PC-9 (cell line): ENCODE data around the gene RGSL1.
"Not testable (repeated sequence)": the region's sequence is repeated elsewhere in the genome, so short reads cannot be mapped to it uniquely, and the experiment has no call there.

ENCODE experiments used
- CTCF ChIP-seq: fragments of 200-600 bp; sonication (generic); conservative IDR thresholded peaks from 2 replicates; pipeline ENCODE4 v1.6.1; 2017; ENCODE audit warnings: mixed run types, antibody characterized with exemption, mild to moderate bottlenecking, moderate library complexity
- EZH2 ChIP-seq: fragments of 200-600 bp; sonication (generic); IDR thresholded peaks from 2 replicates; pipeline ENCODE4 v1.8.0; 2017; ENCODE audit warnings: antibody characterized with exemption, low read depth

GRCh38 chr1:182447124-182447523 is 2.8 kb upstream of the RGSL1 start:
- TF ChIP-seq EZH2, CTCF: not testable (repeated sequence)
